ENCODE data around the gene FLOT2.
"Not testable (repeated sequence)": the region's sequence is repeated elsewhere in the genome, so short reads cannot be mapped to it uniquely, and the experiment has no call there.

FLOT2 gene

GRCh38 chr17:28846231-28846630 is 51.3 kb downstream of the FLOT2 start:
- no peak for DNase-seq (ENCODE audit: low read depth in 2 of 2)

- DNase-seq (ENCODE audit: low read depth in 2 of 2) = no peak
Measured at GRCh38 chr17:28843816-28844148, 53.8 kb downstream of the FLOT2 start.

- DNase-seq (ENCODE audit: low read depth in 2 of 2) = peak; percentile 69 to 80
Measured at GRCh38 chr17:28842282-28843012, 55.1 kb downstream of the FLOT2 start, which contains the start of gene FAM222B. FAM222B (minus strand) TSS chr17:28842790; CDS start chr17:28766667, 76,123 bp downstream.

- no peak for DNase-seq (ENCODE audit: low read depth in 2 of 2)
Measured at GRCh38 chr17:28841901-28842281, 55.6 kb downstream of the FLOT2 start.

- no peak for DNase-seq (ENCODE audit: low read depth in 2 of 2)
Measured at GRCh38 chr17:28839221-28839620, 58.3 kb downstream of the FLOT2 start.

- DNase-seq (ENCODE audit: low read depth in 2 of 2) = not testable (repeated sequence)
Measured at GRCh38 chr17:28836541-28836940, 61.0 kb downstream of the FLOT2 start.

- DNase-seq (ENCODE audit: low read depth in 2 of 2) = no peak
Measured at GRCh38 chr17:28834420-28834819, 63.1 kb downstream of the FLOT2 start.

Measured in stimulated activated CD4-positive, alpha-beta T cell treated with anti-CD3 and anti-CD28 coated beads, Interleukin-12 subunit alpha, Interleukin-12 subunit beta, amount 100 ng/mL, for 24 hours (primary cell).